GF-D8 (cell line): ENCODE results near the gene MBD3.

Experiments
- DNase-seq: peaks from one replicate; lab custom pipeline; 2025; lab: John Stamatoyannopoulos, UW

The MBD3 gene

DNA sequence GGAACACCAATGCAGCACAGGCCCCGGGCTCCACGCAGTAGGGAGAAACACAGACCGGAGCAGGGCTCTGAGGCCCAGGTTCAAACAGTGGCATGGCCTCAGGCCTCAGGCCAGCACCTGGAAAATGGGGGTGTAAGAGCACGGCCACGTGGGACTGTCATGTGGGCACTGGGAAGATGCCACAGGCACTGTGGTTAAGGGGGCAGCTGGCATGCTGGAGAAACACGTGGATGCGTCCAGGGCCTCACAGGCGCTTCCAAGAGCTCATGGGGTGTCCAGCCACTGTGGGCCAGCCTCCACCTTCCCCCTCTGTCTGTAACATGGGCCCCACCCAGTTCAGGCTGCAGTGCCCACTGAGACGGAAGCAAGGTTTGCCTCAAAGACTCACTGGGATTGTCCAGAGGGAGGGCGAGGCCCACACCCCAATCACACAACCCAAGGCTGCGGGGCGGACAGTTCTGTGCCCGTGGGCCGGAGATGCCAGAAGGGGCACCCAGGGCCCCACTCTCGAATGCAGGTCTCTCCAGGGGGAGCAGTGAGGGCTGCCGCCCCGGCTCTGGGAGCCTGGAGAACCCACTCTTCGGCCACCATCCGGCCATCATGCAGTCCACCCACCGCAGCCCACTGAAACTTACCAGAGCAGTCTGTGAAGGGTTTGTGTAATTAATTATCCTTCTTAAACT, 6.3 kb upstream of the MBD3 start:
- no peak for DNase-seq

DNA sequence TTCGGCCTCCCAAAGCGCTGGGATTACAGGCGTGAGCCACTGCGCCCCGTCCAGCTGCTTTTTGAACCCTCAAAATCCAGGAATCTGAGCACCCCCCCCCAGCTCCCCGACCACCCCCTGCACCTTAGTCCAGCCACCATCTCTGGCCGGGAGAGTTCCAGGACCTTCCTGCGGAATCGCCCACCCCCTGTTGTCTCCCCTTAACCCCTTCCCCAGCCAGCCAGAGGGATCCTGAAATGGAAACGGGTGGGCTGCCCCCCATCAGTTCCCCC, 772 bp upstream of the MBD3 start:
- no peak for DNase-seq

DNA sequence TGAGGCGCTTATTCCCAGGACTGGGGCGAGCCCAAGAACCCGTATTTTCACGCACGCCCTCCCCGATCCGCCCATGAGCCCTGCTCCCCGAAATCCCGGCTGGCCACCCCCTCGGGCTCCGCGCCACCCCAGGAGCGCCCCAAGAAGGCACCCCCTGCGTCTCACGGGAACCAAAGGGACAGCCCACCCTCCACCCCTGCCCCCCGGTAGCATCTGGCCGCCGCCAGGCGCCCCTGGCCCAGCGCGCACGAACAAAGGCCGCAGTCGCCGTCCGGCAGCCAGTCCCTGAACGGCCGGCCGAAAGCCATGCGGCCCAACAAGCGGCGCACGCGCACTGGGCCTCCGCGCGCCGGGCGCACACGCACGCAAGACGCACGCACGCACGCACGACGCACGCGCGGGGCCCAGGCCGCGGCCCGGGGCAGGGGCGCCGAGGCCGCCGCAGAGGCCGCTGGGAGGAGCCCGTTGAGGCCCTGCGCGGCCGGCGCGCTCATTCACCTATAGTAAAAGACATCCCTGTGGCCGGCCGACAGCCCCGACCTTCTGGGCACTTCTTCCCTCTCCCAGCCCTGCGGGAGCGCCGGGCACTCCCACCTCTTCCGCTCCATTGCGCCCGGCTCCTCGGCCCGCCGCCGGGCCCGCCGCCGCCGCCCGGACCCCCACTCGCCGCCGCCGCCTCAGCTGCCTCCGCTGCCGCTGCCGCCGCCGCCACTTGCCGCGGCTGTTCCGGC, 476 bp downstream of the MBD3 start:
- peak; percentile 64 for DNase-seq

DNA sequence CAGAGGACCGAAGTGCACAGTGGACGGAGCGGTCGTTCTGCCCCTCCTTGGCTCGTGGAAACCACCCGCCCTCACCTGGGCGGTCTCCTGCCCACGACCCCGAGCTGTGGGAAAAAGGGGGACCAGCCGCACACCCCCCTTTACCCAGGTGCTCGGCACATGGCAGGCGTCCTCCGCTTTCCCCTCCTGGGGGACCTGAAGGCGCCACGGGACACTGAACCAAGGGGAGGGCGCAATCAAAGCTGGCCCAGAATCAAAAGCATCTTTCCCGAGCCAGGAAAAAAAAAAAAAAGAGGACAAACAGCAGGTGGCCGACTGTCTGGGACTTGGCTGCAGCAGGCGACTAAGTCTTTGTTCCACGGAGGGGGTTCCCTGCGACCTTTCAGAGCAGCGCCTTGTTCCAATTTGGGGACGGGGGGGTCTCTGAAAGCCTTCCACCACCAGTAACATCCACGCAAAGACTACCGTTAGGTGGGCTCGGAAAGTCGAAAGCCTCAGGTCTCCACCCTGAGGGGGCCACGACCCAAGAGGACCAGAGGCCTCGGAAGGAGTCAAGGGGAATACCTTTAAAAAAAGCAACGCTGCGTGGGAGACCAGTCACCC, 1.1 kb downstream of the MBD3 start:
- no peak for DNase-seq

DNA sequence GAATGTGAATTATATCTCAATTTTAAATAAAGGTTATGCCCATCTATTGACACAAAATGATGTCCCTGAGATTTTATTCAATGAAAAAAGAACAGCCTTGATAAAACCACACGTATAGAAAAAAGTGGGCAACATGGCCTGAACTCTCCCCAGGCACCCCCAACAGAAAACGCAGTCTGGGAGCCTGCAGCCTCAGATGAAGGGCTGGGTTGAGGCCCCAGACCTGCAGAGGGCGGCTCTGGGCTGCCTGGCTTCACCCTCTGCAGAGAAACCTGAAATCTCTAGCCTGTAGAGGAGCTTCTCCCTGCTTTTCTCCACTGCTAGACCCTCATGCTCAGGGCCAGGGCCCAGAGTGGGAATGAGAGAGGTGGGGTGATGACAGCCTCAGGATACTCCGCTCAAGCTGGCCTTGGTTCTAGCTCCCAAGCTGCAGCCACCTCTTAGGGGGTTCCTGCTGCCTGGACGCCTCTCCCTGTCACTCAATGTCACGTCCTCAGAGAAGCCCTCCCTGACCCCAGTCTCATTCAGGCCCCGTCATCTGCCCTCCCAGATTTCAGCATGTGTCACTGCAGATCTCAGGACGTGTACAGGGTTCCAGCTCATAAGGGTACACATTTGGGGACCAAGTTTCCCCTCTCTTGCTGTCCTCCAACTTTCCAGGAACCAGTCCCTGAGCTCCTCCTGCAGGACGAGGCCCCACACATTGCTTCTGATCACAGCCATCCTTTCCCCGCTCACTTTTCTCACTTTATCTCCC, 1.8 kb downstream of the MBD3 start:
- DNase-seq, result no peak

DNA sequence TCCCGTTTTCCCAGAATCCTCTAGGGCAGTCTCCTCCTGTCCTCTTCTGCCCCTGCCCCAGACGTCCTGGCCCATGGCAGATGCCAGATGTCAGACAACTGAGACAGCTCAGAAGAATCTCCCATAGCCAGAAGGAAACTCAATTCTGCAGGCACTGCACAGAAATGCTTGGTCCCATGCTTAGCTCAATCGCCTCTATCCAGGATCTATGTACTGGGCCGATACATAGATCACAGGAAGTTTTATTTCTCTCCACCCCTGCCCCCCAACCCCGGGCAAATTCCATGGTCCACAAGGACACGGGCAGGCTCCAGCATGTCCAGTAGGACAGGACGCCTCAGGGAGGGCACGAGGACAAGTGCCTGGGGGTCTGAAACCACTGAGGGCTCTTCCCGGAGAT, 4.8 kb downstream of the MBD3 start:
- no peak for DNase-seq

DNA sequence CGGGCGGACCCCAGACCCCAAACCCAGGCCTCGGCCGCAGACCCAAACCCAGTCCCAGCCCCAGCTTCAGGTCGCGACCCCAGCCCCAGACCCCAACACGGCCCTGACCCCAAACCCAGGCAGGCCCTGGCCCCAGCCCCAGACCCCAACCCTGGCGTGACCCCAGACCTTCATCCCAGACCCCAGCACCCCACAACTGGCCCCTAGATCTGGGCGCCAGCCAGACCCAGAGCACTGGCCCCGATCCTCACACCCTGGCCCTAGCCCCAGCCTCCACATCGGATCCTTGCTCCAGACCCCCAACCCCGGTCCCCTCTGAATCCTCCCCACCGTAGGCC, 7.5 kb downstream of the MBD3 start:
- DNase-seq, result no peak

DNA sequence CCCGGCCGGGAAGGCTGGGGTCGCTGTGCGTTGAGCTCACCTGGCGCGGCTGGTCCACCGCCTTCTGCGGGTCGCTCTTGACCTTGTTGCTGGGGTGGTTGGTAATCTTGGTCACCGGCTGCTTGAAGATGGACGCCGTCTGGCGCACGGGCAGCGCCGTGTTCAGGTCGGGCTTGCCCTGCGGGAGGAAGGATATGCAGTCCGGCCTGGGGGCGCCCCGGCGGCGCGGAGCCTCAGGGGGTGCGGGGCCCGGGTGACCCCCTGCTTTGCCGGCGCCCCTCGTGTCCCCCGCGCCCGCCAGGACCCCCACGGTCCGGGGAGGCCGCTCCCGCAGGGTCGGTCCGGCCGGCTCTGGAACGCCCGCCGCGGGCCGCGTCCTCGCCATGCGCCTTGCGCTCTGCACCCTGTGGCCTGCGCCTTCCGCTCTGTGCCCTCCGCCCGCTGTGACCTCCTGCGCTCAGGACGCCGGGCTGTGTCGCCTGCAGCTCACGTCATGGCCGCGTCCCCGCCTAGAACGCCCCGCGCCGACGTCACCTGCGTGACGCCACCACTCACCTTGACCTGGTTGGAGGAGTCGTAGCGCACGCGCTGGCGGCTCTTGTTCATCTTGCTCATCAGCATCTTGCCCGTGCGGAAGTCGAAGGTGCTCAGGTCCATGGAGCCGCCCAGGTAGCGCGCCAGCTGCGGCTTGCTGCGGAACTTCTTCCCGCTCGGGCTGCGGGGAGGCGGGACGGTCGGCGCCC, 8.0 kb downstream of the MBD3 start:
- DNase-seq, result no peak

DNA sequence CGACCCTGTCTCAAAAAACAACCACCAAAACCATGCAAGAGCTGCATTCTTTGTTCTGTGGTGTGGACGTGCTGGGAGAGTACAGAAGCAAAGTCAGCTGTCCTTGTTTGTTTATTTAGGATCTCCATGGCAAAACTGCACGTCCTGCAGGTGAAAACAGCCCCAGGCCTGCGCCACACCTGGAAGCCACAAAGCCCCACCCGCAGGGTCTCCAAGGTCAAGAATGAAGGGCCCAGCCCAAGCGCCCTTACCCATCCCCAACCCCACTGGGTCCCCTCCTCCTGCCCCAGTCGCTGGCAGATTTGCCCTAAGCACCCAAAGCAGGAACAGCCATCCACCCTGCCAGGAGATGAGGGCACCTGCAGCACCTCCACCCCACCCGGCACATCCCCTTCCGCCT, 10.5 kb downstream of the MBD3 start:
- no peak for DNase-seq

DNA sequence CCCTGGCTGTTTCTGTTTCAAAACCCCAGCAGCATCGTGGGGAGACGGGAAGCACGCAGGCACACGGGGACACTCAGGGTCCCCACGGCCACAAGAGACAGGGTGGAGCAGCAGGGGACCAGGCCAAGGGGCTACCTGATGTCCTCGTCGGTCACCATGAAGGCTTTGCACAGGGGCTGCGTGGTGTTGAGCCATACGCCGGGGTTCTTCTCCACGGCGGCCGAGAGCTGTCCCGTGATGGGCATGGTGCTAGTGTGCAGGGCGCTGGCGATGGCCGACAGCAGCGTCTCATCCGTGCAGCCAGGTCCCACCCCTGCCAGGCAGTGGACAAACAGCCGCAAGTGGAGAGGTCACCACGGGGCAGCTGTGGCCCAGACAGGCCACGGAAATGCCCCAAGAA, 11.7 kb downstream of the MBD3 start:
- DNase-seq, result no peak

DNA sequence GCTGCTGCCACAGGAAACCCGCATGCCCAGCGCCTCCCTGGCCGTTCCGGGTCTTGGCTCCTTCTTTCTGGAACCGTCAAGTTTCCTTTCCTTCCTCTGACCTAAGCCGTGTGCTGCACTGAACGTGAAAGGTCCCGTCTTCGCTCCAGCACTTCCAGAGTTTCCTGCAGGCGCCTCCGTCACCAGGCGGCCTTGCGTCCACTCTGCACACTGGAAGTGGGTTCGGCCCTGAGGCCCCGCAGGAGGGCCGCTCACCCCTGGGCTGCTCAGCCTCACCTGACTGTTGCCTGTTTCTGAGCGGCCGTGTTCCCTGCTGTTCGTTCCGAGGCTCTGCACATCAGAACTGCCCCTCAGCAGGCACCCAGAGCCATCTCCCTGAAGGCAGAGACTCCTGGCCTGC, 12.3 kb downstream of the MBD3 start:
- no peak for DNase-seq

DNA sequence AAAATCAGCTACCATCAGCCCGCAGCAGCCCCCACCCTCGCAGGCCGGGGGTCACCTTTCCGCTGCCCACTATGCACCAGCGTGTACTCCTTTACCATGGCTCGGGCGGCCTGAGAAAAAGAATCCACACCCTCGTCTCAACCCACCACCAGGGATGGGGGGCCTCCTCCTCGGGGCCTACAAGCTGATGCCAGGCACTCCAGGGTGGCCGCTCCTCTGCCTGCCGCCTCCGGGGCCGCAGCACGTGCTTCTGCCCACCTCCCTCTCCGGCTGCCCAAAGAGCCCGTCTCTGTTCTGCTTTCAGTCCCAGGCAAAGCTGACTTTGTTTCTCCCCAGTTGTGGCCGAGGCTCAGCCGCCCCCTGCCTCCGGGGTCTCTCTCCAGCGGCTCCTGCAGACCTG, 13.4 kb downstream of the MBD3 start:
- no peak for DNase-seq

DNA sequence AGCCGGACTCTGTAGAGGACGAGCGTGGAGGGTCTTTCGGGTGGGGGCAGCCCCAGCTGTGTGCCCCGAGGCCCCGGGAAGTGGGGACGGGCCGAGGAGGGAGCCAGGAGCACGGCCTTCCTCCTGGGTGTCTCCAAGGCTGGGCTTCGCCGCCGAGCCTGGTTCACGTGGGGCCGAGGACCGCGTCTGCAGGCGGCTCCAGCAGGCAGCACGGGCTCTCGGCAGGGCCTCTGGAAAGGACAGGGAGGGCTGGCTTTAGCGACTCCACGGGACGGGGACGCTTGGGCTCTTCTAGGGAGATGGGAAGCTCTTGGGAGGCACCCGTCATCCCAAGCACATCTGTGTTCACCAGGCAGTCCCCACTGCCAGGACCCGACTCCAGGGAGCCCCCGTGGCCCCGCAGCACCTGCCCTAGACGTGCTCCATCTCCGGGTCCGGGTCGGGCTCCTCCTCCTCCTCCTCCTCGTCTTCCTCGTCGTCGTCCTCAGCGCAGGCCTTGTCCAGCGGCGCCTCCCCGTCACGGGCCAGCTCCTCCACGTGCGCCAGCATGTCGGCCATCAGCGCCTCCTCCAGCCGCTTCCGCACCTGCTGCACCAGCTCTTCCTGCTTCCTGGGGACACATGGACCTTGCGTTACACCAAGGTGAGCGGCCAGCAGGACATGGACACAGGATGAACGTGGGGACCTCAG, 14.6 kb downstream of the MBD3 start:
- no peak for DNase-seq

DNA sequence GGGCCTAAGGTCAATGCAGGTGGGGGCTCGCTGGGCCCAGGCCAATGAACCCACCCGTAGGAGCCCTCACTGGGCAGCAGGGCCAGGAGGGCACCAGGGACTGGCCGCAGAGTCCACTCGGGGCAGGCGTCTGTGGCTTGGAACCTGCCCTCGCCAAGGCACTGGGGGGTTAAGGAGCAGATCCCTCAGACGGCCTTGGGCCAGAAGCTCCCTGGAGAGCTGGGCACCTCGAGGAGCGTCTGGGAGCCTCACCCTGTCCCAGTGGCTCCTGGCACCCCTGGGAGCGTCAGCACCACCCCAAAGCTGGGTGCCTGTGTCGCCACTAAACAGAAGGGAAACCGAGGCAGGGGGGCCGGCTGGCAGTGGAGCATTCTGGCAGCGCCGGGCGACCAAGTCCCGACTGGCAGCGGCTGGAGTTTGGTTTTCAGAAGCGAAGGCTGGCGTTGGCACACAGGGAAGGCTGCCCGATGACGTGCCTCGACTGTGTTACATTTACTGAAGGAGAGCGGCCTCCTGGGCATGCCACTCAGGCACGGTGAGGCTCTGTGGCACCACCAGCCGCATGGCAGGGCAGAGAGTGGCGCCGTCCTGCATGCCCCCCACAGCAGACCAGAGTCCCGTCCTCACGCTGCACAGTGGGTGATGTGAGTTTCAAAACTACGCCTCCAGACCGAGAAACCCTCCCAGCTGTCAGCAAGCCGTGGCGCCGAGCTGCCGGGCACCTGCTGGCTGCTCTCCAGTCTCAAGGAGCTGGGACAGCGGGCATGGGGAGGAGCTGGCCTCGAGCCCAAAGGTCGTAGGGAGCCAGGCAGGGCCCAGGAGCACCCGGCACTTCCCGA, 15.4 kb downstream of the MBD3 start:
- DNase-seq, result no peak

DNA sequence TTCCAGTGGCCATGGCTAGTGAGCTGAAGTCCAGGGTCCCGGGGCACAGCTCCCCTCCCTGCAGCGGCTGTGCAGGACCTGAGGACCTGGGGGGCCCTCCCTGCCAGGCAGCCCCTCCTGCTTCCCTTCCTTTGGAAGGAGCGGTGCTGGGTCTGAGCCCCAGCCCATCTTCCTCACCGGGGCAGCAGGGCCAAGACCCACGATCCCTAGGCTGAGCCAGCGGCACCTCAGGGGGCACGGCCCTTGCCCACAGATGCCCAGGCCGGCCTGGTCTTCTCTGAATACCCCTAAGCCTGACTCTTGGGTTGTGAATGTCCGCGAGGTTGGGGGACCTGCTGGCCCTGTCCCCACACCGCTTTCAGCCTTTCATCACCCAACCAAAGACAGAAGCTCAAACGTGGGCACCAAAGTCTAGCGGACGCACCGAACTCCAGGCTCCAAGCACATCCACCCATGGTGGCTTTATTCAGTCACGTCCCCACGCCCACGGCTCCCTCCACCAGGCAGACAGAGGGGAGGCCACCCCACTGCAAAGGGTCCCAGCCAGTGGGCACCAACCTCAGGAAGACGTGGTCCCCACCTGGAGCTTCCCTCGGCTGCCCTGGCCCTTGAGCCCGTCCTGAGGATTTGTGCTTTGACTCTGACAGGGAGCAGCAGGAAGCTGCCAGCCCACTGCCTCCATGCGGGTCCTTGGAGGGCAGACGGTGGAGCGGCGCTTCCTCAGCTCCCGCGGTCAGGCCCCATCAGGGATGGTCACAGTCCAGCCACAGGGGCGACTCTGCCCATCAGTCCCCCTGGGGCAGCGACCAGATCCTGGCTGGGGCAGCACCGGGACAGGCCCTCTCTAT, 16.2 kb downstream of the MBD3 start:
- DNase-seq, result no peak

DNA sequence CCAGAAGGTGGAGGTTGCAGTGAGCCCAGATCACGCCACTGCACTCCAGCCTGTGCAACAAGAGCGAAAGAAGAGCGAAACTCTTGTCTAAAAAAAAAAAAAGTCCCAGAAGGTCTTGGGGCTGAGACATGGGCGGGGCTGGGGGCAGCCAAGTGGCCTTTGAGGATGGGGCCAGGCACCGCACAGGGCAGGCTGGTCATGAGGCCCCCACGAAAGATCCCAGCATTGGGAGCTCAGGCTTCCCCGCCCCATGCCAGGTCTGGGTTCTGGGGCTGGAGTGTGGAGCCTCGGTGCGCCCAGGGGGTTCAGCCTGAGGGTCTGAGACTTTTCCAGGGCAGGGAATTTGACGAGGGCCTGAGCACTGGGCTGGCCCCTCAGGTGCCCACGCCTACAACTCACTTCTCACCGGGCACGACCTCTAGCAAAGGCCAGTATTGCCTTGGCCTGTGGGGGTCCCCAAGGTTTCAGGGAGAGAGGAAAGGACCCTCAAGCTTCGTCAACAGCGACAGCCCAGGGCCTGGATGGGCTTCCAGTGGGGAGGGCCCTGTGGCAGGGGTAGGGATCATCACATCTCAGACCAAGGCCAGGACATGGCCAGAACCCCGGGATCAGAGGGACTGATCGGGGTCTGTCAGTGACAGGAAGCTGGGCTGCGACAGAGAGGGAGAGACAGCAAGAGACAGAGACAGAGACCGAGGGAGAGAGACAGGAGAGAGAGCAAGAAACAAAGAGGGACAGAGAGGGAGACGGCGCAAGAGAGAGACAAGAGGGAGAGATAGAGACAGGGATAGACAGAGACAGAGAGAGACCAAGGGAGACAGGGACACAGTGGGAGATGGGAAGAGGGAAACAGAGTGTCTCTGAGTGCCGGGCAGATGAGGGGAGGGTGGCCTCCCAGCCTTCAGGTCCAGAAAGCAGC, 17.1 kb downstream of the MBD3 start:
- no peak for DNase-seq

DNA sequence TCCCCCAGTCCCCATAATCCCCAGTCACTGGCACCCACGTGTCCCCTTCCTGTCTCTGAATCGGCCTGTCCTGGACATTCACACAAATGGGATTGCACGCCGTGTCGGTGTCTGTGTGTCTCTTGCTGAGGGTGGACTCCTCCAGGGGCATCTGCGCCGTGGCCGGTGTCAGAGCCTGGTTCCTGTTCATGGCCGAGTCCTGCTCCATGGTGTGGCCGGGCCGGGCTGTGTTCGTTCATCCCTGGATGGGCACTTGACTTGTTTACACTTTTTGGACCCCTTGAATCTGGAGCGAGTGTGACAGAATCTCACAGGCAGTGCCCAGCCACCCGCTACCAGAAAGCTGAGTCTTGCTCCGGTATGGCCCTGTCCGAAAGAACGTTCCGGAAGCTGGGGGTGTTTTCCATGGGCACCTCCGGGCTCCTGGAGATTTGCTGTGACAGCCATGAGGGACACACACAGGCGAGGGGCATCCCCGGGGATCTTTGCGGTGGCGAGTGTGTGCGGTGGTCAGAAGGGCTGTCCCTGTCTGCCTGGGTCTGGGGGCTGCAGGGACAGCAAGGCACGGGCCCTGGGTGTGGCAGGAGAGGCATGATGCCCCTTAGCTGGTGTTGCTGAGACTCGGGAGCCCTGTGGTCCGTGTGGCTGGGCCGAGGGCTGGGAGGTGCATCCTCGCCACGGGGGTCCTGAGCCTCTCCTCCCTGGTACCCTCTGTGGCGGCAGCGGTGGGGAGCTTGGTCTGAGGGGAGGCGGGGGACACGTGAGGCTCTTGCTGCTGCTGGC, 18.1 kb downstream of the MBD3 start:
- DNase-seq, result no peak

DNA sequence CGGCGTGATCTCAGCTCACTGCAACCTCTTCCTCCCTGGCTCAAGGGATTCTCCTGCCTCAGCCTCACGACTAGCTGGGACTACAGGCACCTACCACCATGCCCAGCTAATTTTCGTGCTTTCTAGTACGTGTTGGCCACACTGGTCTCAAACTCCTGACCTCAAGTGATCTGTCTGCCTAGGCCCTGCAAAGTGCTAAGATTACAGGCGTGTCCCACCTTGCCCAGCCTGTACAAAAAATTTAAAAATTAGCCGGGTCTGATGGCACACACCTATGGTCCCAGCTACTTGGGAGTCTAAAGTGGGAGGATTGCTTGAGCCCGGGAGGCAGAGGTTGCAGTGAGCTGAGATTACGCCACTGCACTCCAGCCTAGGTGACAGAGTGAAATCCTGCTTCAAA, 19.9 kb downstream of the MBD3 start:
- no peak for DNase-seq
